ENCODE data around the gene MTHFD1. TPM values are rescaled to one million over a fixed set of nuclear protein-coding genes. Genes with fewer than 3 reads are reported as not detected.

The MTHFD1 gene
- total RNA-seq, 1 experiment from 2014 or later: 153 TPM

GRCh38 chr14:64476438-64476837, 88.3 kb downstream of the MTHFD1 start:
- RAD21 ChIA-PET (ENCODE audit: low non-redundant PET in 1 of 2, low total read pairs in 2 of 2, uncharacterized antibody in 2 of 2, unreplicated experiment in 2 of 2): interaction anchor here in 1 of 2 experiments (1.7 kb wide), 1 partner anchor 132 kb away, joined by 3 read pairs; no protein-coding TSS in a partner anchor
- H4K20me1 ChIP-seq (ENCODE audit: insufficient read depth): 0 out of 2 replicates have a peak, but pooled peaks cover 3% of the 10 kb centered on the region
- CTCF ChIA-PET: interaction anchor here (1.5 kb wide), 1 partner anchor 132 kb away, joined by 6 read pairs; no protein-coding TSS in a partner anchor
- no peak overlapping the region for H3K4me2 ChIP-seq (ENCODE audit: low read length)
- TF ChIP-seq ZNF274 (IDR thresholded peaks at IDR 0.05; ENCODE audit: low read depth, low read length) (no peak), POLR2AphosphoS5 (IDR thresholded peaks at IDR 0.05; ENCODE audit: low read depth, low read length) (no peak), CEBPB (IDR thresholded peaks at IDR 0.05; ENCODE audit: low read depth) (no peak), CTCF (IDR thresholded peaks at IDR 0.05 in 2 of 3, conservative IDR thresholded peaks at IDR 0.05 in 1 of 3; ENCODE audit: borderline replicate concordance in 1 of 3, insufficient read depth in 1 of 3, low read depth in 2 of 3, low read length in 2 of 3) (no peak), POLR2A (IDR thresholded peaks at IDR 0.05; ENCODE audit: borderline replicate concordance, extremely low read depth, insufficient read depth, insufficient read length) (no peak), SRF (IDR thresholded peaks at IDR 0.05; ENCODE audit: low read depth) (no peak), EZH2 (IDR thresholded peaks at IDR 0.05) (no peak), EZH2phosphoT487 (IDR thresholded peaks at IDR 0.05; ENCODE audit: borderline replicate concordance) (no peak)
- H3K9me3 ChIP-seq (ENCODE audit: control insufficient read depth in 1 of 2, insufficient read depth in 1 of 2, low read depth in 1 of 2, low read length in 2 of 2): no peaks in the 10 kb centered on the region
- no peaks in the 10 kb centered on the region for H3K36me3 ChIP-seq (ENCODE audit: control insufficient read depth in 1 of 2, insufficient read depth in 2 of 2, low read length in 2 of 2)
- BruUV-seq (replicated peaks): no TSS peak
- H2AFZ ChIP-seq (ENCODE audit: low read depth, low read length, poor library complexity, severe bottlenecking): no peak overlapping the region
- no peak overlapping the region for H3K4me3 ChIP-seq (replicated peaks in 1 of 2; ENCODE audit: low read depth in 1 of 2, low read length in 2 of 2)
- H3K27ac ChIP-seq (ENCODE audit: low read depth, low read length): no peak overlapping the region
- no peaks in the 10 kb centered on the region for H3K9me2 ChIP-seq (ENCODE audit: insufficient read depth)
- intact Hi-C loops (cut with micrococcal nuclease): loop anchor here (10.0 kb wide), 1 partner anchor 462 kb away; no protein-coding TSS in a partner anchor
- no peaks in the 10 kb centered on the region for H3K27me3 ChIP-seq (ENCODE audit: insufficient read depth, low read length)
- H3K9ac ChIP-seq (ENCODE audit: low read length): no peak overlapping the region
- DNase-seq (ENCODE audit: low read depth, low spot score) (no peak), ATAC-seq (no peak)
- no peaks in the 10 kb centered on the region for H3K79me2 ChIP-seq (ENCODE audit: insufficient read depth, low read length)
- POLR2A ChIA-PET: no interaction called here
- H3K4me1 ChIP-seq (ENCODE audit: control insufficient read depth in 1 of 2, insufficient read depth in 2 of 2, low read length in 2 of 2): no peaks in the 10 kb centered on the region
